Central memory CD4-positive, alpha-beta T cell (primary cell): ENCODE results near the gene VAT1L.

Experiments used
- DNase-seq: peaks from one replicate; pipeline ENCODE4 v3.0.0; 2022
- total RNA-seq, 3 experiments: gene quantifications; one replicate each; lab custom pipeline; 2026; lab: John Stamatoyannopoulos, UW

The VAT1L gene
- total RNA-seq = 0 reads per million in 3 experiments

DNA sequence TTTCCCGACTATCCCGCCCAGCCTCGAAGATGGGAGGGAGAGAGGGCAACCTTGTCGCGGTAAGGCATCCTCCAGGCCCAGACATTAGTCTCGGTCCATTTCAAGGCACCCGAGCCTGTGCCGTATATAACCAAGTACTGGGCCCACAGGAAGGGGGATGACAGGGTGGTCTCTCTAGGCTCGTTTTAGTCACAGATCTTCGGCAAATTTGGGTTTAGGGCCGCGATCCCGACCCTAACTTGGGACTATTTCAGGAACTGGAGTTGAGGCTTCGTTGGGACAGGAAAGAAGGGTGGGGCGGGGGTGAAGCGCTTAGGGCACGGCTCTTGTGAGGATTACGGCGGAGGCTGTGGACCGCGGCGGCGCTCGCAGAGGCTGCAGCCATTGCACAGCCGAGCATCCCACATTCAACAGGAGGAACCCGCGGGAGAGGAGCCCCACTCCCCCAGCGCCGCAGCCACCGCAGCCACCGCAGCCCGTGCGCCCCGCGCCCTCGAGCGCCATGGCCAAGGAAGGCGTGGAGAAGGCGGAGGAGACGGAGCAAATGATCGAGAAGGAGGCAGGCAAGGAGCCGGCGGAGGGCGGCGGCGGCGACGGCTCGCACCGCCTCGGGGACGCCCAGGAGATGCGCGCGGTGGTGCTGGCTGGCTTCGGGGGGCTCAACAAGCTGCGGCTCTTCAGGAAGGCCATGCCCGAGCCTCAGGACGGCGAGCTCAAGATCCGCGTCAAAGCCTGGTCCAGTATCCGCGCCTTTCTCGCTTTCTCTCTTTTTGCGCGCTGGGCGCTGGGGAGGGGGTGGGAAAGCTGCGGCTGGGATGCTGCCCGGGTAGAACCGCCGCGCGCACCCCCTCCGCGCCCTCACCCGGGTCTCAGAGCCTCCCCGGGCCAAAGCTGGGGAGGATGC, at the start of gene VAT1L:
VAT1L (plus strand) TSS at position 384 of the 904 bp plus-strand sequence; CDS start at position 503, 119 bp downstream.
- no peak for DNase-seq

GRCh38 chr16:77738706-77739558, 49.4 kb upstream of the VAT1L start:
- DNase-seq = no peak

GRCh38 chr16:77739559-77739892, 48.8 kb upstream of the VAT1L start:
- no peak for DNase-seq

DNA sequence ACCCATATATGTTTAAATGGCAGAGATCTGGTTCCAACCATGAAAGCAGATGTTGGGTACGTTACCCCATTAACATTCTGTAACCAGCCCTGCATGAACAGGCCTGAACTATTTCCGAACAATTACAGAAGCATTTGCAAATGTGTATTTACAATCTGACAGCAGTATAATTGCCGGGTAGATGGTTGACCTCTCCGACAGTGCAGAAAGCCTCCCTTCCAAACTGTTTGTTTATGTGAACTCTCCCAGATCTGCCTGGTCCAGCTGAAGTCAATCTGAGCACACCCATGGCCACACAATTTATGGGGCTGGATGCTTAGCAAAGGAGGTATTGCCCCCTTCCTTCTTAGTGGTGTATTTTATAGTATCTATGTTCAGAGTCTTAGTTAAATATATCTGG, 44.2 kb upstream of the VAT1L start:
- DNase-seq = no peak

- no peak for DNase-seq
These were observed 42.4 kb upstream of the VAT1L start for GRCh38 chr16:77745972-77746371.

- no peak for DNase-seq
These were observed 39.9 kb upstream of the VAT1L start for GRCh38 chr16:77748421-77749005.

GRCh38 chr16:77749415-77749814, 38.9 kb upstream of the VAT1L start:
- DNase-seq = no peak

DNA sequence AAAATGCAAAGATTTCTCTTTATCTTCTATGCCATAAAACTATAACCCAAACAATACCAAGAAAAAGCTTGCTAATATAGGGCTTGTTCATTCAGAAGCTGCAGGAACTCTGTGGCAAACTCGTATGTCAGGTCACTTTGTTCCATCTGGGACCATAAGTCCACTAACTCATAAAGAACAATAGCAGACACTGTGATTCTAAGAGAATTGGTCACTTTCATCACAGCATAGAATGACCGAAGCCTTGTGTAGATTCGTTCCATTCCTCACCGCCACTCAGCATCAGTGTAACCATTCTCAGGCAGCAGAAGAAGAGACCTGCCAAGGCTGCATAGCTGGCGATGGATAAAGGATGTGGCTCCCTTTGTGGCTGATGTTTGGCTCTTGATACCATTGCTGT, 30.3 kb upstream of the VAT1L start:
- no peak for DNase-seq

DNA sequence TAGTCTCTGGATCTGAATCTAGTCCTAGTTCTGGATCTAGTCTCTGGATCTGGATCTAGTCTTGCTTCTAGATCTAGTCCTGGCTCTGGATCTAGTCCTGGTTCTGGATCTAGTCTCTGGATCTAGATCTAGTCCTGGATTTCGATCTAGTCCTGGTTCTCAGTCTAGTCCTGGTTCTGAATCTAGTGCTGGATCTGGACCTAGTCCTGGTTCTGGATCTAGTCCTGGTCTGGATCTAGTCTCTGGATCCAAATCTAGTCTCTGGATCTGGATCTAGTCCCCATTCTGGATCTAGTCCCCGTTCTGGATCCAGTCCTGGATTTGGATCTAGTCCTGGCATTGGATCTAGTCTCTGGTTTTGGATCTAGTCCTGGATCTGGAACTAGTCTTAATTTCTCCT, 29.9 kb upstream of the VAT1L start:
- DNase-seq = no peak

GRCh38 chr16:77759201-77759600, 29.2 kb upstream of the VAT1L start:
- DNase-seq = no peak

DNA sequence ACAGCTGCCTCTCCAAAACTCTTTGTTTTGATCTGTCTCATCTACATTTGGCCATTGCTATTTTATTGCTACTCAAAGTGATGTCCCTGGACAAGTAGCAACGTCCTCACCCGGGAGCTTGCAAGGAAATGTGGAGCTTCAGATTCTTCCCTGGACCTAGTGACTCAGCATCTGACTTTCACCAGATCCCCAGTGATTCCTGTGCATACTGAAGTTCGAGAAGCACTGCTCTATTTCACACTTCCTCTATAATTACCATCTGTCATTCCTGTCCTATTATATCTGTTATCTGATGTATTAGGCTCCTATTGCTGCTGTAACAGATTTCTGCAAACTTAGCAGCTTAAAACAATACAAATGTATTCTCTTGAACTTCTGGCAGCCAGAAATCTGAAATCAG, 28.5 kb upstream of the VAT1L start:
- no peak for DNase-seq

GRCh38 chr16:77760800-77761199, 27.6 kb upstream of the VAT1L start:
- no peak for DNase-seq

GRCh38 chr16:77761204-77761603, 27.2 kb upstream of the VAT1L start:
- no peak for DNase-seq

- no peak for DNase-seq
These were observed 26.1 kb upstream of the VAT1L start for GRCh38 chr16:77762262-77762661.

GRCh38 chr16:77763994-77764393, 24.4 kb upstream of the VAT1L start:
- DNase-seq = no peak

- no peak for DNase-seq
These were observed 21.2 kb upstream of the VAT1L start for GRCh38 chr16:77767211-77767610.

DNA sequence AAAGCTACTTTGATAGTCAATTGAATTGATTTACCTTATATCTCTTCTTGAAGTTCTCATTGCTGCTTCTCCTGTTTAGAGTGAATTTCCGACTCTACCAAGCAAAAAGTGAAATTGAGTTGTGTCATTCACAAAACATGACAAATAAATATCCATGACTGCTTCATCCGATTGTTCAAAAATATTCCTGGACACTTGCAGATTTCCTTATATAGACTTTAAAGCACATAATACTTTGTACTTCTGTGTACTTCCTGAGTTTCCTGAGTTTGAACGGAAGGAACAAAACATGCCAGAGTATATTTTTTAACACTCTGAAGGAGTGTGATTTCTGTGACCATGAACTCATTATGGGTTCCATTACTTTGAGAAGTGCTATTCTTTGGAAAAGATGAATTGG, 20.5 kb upstream of the VAT1L start:
- DNase-seq = no peak

- no peak for DNase-seq
These were observed 12.2 kb upstream of the VAT1L start for GRCh38 chr16:77775911-77776909.

DNA sequence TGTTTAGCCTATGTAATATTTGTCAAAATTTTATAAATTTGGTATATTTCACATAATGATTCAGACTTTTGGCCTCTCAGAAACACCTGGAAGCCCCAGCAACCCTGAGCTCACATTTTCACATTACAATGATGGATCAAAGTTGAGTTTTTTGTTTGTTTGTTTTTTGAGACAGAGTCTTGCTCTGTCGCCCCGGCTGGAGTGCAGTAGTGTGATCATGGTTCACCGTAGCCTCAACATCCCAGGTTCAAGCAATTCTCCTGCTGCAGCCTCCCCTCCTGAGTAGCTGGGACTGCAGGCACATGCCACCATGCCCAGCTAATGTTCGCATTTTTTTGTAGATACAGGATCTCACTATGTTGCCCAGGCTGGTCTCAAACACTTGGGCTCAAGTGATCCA, 10.6 kb upstream of the VAT1L start:
- no peak for DNase-seq

DNA sequence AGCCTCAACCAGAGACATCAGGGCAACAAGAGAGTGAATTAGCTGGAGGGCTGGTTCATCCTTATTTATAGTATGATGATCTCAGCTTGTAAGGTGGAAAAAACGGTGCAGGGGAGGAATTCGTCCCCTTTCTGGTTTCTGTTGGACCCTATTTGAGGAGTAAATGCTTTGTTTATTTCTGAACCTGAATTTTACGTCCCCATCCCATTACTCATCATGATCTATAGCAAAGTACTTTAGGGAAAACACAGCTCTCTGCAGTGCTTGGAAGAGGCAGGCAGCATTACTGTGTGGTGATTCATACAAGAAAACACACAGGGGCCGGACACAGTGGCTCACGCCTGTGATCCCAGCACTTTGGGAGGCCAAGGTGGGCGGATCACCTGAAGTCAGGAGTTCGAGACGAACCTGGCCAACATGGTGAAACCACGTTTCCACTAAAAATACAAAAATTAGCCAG, 8.0 kb upstream of the VAT1L start:
- DNase-seq = no peak

- no peak for DNase-seq
These were observed 7.3 kb upstream of the VAT1L start for GRCh38 chr16:77781091-77781490.

- no peak for DNase-seq
These were observed 5.7 kb upstream of the VAT1L start for GRCh38 chr16:77782694-77783093.
